HG03342 (cell line): ENCODE data around the gene LPAR6.

Experiments used
- ATAC-seq: cut with Tn5 transposase; IDR thresholded peaks from one replicate; pipeline ENCODE4 v1.9.1; 2021; ENCODE audit warnings: mild to moderate bottlenecking, moderate library complexity; ENCODE audit not compliant: unreplicated experiment

The LPAR6 gene

GRCh38 chr13:48415516-48415915 lies 2.6 kb upstream of the LPAR6 start:
- ATAC-seq: no peak

- no peak for ATAC-seq
These were observed 1.6 kb upstream of the LPAR6 start for GRCh38 chr13:48414501-48414900.

GRCh38 chr13:48411841-48412531 lies 927 bp downstream of the LPAR6 start:
- ATAC-seq: no peak

GRCh38 chr13:48411147-48411794 lies 1.6 kb downstream of the LPAR6 start:
- no peak for ATAC-seq

GRCh38 chr13:48410199-48410598 lies 2.7 kb downstream of the LPAR6 start:
- no peak for ATAC-seq

- no peak for ATAC-seq
These were observed 7.0 kb downstream of the LPAR6 start for GRCh38 chr13:48405875-48406274.

GRCh38 chr13:48404952-48405351 lies 8.0 kb downstream of the LPAR6 start:
- no peak for ATAC-seq

- no peak for ATAC-seq
These were observed 9.0 kb downstream of the LPAR6 start for GRCh38 chr13:48403913-48404312.

- ATAC-seq: no peak
These were observed 9.7 kb downstream of the LPAR6 start for GRCh38 chr13:48403151-48403631.

- ATAC-seq: no peak
These were observed 10.5 kb downstream of the LPAR6 start for GRCh38 chr13:48402325-48402932.

- ATAC-seq: no peak
These were observed 11.4 kb downstream of the LPAR6 start for GRCh38 chr13:48401480-48401879.

GRCh38 chr13:48400850-48401291 lies 12.0 kb downstream of the LPAR6 start:
- ATAC-seq: no peak

GRCh38 chr13:48400090-48400694 lies 12.7 kb downstream of the LPAR6 start:
- ATAC-seq: no peak

GRCh38 chr13:48398450-48399095 lies 14.3 kb downstream of the LPAR6 start:
- ATAC-seq: no peak

GRCh38 chr13:48397744-48398143 lies 15.2 kb downstream of the LPAR6 start:
- ATAC-seq: no peak

- ATAC-seq: no peak
These were observed 19.2 kb downstream of the LPAR6 start for GRCh38 chr13:48393698-48394085.

- no peak for ATAC-seq
These were observed 19.7 kb downstream of the LPAR6 start for GRCh38 chr13:48393030-48393697.

- no peak for ATAC-seq
These were observed 21.7 kb downstream of the LPAR6 start for GRCh38 chr13:48391257-48391656.

- no peak for ATAC-seq
These were observed 26.1 kb downstream of the LPAR6 start for GRCh38 chr13:48386816-48387215.

GRCh38 chr13:48383384-48383783 lies 29.5 kb downstream of the LPAR6 start:
- no peak for ATAC-seq

- no peak for ATAC-seq
These were observed 32.3 kb downstream of the LPAR6 start for GRCh38 chr13:48380581-48380980.
